Endothelial cell of umbilical vein (primary cell): Measurements from ENCODE around the gene RBMXL2. TPM values are rescaled to one million over a fixed set of nuclear protein-coding genes. Genes with fewer than 3 reads are reported as not detected.
A peak's percentile ranks its signal among the peaks of the same experiment; 100 is the strongest.

Experiments
- BruUV-seq: library from RNA; stranded (reverse); fragments of 400-500 nt; replicated peaks from 2 replicates; lab custom pipeline; 2021; lab: Mats Ljungman, UMichigan
- CTCF ChIA-PET: fragments of 300-600, 350-600 bp; sonication (Branson Sonifier 250); formaldehyde crosslinking; loops from one replicate; lab custom pipeline; 2021; ENCODE audit warnings: antibody characterized with exemption, inconsistent platforms; lab: Charles Lee
- POLR2A ChIA-PET: fragments of 300-600, 350-600 bp; sonication (Branson Sonifier 250); formaldehyde crosslinking; loops from one replicate; lab custom pipeline; 2021; ENCODE audit warnings: antibody characterized with exemption, inconsistent platforms; lab: Charles Lee
- DNase-seq: peaks from one replicate; pipeline ENCODE4 v3.0.0-alpha.2; 2011; ENCODE audit warnings: low read depth, low spot score
- FAIRE-seq: peaks from 2 replicates; lab custom pipeline; 2011; peaks lifted over from hg19 to GRCh38; lab: Jason Lieb, UNC
- H2AFZ ChIP-seq: 2 replicates; pipeline ENCODE4 v1.6.0; 2012; ENCODE audit warnings: low read depth, low read length, control low read depth, inconsistent platforms
- H3K27ac ChIP-seq: 2 replicates; pipeline ENCODE4 v1.5.1; 2011; ENCODE audit warnings: low read depth, mild to moderate bottlenecking, control low read depth, low read length, moderate library complexity; ENCODE audit not compliant: insufficient read depth
- H3K27me3 ChIP-seq, 2 experiments: 2 replicates each; pipeline versions ENCODE4 v1.6.0 to v1.6.1; 2011; ENCODE audit warnings: low read length in 2 of 2, mixed read lengths in 1 of 2; ENCODE audit not compliant: control insufficient read depth in 2 of 2, insufficient read depth in 2 of 2
- H3K36me3 ChIP-seq, 2 experiments: 2 replicates in 1 of 2; 3 replicates in 1 of 2; pipeline ENCODE4 v1.5.1; 2011; ENCODE audit warnings: low read length in 2 of 2, mild to moderate bottlenecking in 1 of 2, moderate library complexity in 1 of 2; ENCODE audit not compliant: control insufficient read depth in 2 of 2, insufficient read depth in 2 of 2; ENCODE audit errors: extremely low read depth in 1 of 2
- H3K4me1 ChIP-seq: 3 replicates; pipeline ENCODE4 v1.5.1; 2011; ENCODE audit warnings: mild to moderate bottlenecking, low read length; ENCODE audit not compliant: control insufficient read depth, insufficient read depth; ENCODE audit errors: extremely low read depth
- H3K4me2 ChIP-seq: 2 replicates; pipeline ENCODE4 v1.6.1; 2011; ENCODE audit warnings: low read length, control low read depth, mixed read lengths; ENCODE audit not compliant: insufficient read depth
- H3K4me3 ChIP-seq, 3 experiments: fragments of 200-600 bp in 1 of 3; sonication (generic), shearing (Covaris generic) in 1 of 3; replicated peaks in 1 of 3; 2 replicates each; pipeline ENCODE4 v1.5.1; 2011 to 2016; ENCODE audit warnings: control low read depth in 3 of 3, low read length in 3 of 3, mild to moderate bottlenecking in 2 of 3, inconsistent platforms in 1 of 3, low read depth in 1 of 3, moderate library complexity in 1 of 3; ENCODE audit not compliant: insufficient read depth in 1 of 3
- H3K79me2 ChIP-seq: 2 replicates; pipeline ENCODE4 v1.6.0; 2012; ENCODE audit warnings: low read length, inconsistent platforms; ENCODE audit not compliant: control insufficient read depth, insufficient read depth
- H3K9ac ChIP-seq: replicated peaks from 2 replicates; pipeline ENCODE3; 2011; ENCODE audit warnings: low read length, control low read depth; ENCODE audit not compliant: insufficient read depth; ENCODE audit errors: extremely low read depth
- H3K9me1 ChIP-seq: replicated peaks from 3 replicates; pipeline ENCODE4 v1.6.0; 2011; ENCODE audit warnings: mild to moderate bottlenecking, low read length; ENCODE audit not compliant: control insufficient read depth, insufficient read depth; ENCODE audit errors: extremely low read depth
- H3K9me3 ChIP-seq: replicated peaks from 2 replicates; pipeline ENCODE4 v1.5.1; 2012; ENCODE audit warnings: low read length, inconsistent platforms; ENCODE audit not compliant: control insufficient read depth, insufficient read depth
- H4K20me1 ChIP-seq: replicated peaks from 2 replicates; pipeline ENCODE3; 2011; ENCODE audit warnings: mild to moderate bottlenecking, low read length; ENCODE audit not compliant: control insufficient read depth, insufficient read depth; ENCODE audit errors: extremely low read depth
- FOS ChIP-seq: IDR thresholded peaks from 2 replicates; pipeline ENCODE4 v1.6.1; 2011; ENCODE audit warnings: mild to moderate bottlenecking, low read length, moderate library complexity, borderline replicate concordance; ENCODE audit not compliant: insufficient read depth
- GATA2 ChIP-seq: IDR thresholded peaks from 2 replicates; pipeline ENCODE4 v1.7.0; 2011; ENCODE audit warnings: low read depth, mild to moderate bottlenecking, moderate library complexity, mixed read lengths, low read length; ENCODE audit not compliant: insufficient read length, insufficient read depth
- JUN ChIP-seq: IDR thresholded peaks from 2 replicates; pipeline ENCODE4 v1.6.1; 2011; ENCODE audit warnings: borderline replicate concordance, low read depth; ENCODE audit not compliant: insufficient read length, insufficient read depth
- dilution Hi-C: fragments of 300-500 bp; cut with MboI; formaldehyde crosslinking; loops from one replicate; pipeline ENCODE4 v1.15.0; 2019; ENCODE audit warnings: low sequenced_read_pairs; ENCODE audit not compliant: extremely low pct_ligation_motif_present
- intact Hi-C: fragments of 100-400 bp; cut with micrococcal nuclease; formaldehyde crosslinking; loops from one replicate; pipeline ENCODE4 v1.10.0; 2022
- polyA plus RNA-seq, 4 experiments: library from polyadenylated mRNA; depleted of rRNA in 3 of 4; stranded (reverse) in 3 of 4; unstranded in 1 of 4; fragments of >200 nt; gene quantifications; 2 replicates each; pipeline versions ENCODE4 v1.2.1 to v1.2.3, GENCODE V29; 2011 to 2012; ENCODE audit warnings: missing spikeins in 1 of 4
- total RNA-seq: library from RNA; stranded (reverse); gene quantifications from 2 replicates; pipeline ENCODE4 v1.2.3, GENCODE V29; 2021
- TF ChIP-seq, protein P1 (sequence below), 2 donors: IDR thresholded peaks; 1 replicate in 1 of 2; 2 replicates in 1 of 2; pipeline ENCODE4 v1.5.1; 2011; ENCODE audit warnings: low read length in 2 of 2, mild to moderate bottlenecking in 2 of 2, moderate library complexity in 2 of 2, control low read depth in 1 of 2, inconsistent platforms in 1 of 2, low read depth in 1 of 2; ENCODE audit not compliant: insufficient read depth in 1 of 2; ENCODE audit errors: extremely low read depth in 1 of 2

RBMXL2 gene
- total and polyA plus RNA-seq, 2 donors (not counting 3 experiments of a cell fraction or from before 2014, with no cell fraction given), result 0.25 TPM; not detected in 1

DNA sequence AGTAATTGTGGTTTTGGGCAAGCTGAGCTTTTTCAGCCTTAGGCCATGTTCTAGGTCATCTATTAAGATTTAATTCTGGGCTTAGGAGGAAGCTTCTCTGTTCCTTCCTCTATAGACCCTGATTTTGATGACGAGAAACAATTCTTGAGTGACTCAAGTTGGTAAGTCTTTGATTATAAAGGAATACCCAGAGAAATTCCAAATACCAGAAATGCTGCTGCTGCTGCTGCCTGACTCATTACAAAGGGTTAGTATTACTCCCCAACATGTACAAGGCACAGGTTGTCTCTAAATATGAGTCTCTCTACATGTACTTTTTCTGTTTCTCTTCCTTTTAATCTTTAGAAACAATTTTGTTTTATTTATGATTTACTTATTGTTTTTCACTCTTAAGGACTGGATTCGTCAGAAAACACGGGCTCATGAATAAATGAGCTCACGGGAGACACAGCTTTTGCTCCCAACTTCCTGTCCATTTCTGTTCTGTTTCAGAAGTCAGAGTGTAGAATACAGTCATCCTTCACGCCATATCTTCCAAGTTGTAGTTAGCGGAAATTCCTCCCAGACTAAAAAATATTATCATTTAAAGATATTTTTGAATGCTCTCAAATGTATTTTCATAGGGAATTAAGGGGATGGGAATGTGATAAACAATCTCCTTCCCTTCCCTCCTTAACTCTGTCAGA lies 31.8 kb upstream of the RBMXL2 start:
- Histone ChIP-seq H3K4me1 (peaks cover 31% of the 10 kb centered on the region), H3K9ac (peak overlapping the region; percentile 37), H3K27me3 (no peaks in the 10 kb centered on the region), H3K9me3 (no peaks in the 10 kb centered on the region), H3K79me2 (no peaks in the 10 kb centered on the region), H3K4me3 (no peak overlapping the region), H3K36me3 (no peaks in the 10 kb centered on the region), H3K4me2 (peak overlapping the region; percentile 57), H3K9me1 (no peaks in the 10 kb centered on the region), H3K27ac (peak overlapping the region; percentile 81), H2AFZ (peak overlapping the region; percentile 77), H4K20me1 (no peaks in the 10 kb centered on the region)
- intact Hi-C loops, result loop anchor here (1.0 to 5.0 kb wide), 2 partner anchors 37 to 920 kb away; partner anchors contain the start of genes NLRP14 and ZNF214
- TF ChIP-seq JUN, result no peak
- peak; percentile 30 for TF ChIP-seq FOS
- peak; percentile 24 for FAIRE-seq
- ChIA-PET CTCF (interaction anchor here (1.1 to 1.6 kb wide), 4 partner anchors 21 to 222 kb away, joined by 3 to 8 read pairs (median 4); partner anchors contain the start of gene NLRP14), POLR2A (no interaction called here)
- dilution Hi-C loops, result no loop called here
- no TSS peak for BruUV-seq
- peak; percentile 64 for DNase-seq

DNA sequence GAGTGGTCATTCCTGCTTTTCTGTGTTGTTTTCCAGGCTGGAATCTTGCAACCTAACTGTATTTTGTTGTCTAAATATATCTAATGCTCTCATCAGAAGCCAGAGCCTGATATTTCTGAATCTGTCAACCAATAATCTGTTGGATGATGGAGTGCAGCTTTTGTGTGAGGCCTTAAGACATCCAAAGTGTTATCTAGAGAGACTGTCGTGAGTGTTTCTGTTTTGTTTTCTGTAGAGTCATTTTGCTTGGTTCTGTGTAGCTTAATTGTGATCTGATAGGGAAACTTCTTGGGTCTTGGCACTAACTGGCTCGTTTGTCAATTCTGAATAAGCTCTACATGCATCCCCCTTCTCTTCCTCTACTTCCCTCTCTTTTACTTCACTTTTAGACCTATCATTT lies 31.2 kb upstream of the RBMXL2 start:
- Histone ChIP-seq H2AFZ (peak overlapping the region; percentile 77), H3K9me3 (no peaks in the 10 kb centered on the region), H3K27me3 (no peaks in the 10 kb centered on the region), H3K36me3 (no peaks in the 10 kb centered on the region), H3K79me2 (no peaks in the 10 kb centered on the region), H4K20me1 (no peaks in the 10 kb centered on the region), H3K4me2 (peak overlapping the region; percentile 57), H3K9me1 (no peaks in the 10 kb centered on the region), H3K4me1 (peaks cover 31% of the 10 kb centered on the region), H3K27ac (peak overlapping the region; percentile 81), H3K4me3 (no peak overlapping the region), H3K9ac (peak overlapping the region; percentile 31)
- dilution Hi-C loops (no loop called here), intact Hi-C loops (loop anchor here (1.0 to 5.0 kb wide), 3 partner anchors 37 to 920 kb away; partner anchors contain the start of genes NLRP14, ZNF214 and ZNF215)
- POLR2A ChIA-PET, result no interaction called here
- CTCF ChIA-PET, result interaction anchor here (0.9 to 1.6 kb wide), 5 partner anchors 22 to 245 kb away, joined by 3 to 8 read pairs (median 3); partner anchors contain the start of gene NLRP14
- no peak for DNase-seq
- FAIRE-seq, result no peak
- TF ChIP-seq GATA2 (peak; percentile 29), JUN (no peak)
- TF ChIP-seq, protein P1, sequence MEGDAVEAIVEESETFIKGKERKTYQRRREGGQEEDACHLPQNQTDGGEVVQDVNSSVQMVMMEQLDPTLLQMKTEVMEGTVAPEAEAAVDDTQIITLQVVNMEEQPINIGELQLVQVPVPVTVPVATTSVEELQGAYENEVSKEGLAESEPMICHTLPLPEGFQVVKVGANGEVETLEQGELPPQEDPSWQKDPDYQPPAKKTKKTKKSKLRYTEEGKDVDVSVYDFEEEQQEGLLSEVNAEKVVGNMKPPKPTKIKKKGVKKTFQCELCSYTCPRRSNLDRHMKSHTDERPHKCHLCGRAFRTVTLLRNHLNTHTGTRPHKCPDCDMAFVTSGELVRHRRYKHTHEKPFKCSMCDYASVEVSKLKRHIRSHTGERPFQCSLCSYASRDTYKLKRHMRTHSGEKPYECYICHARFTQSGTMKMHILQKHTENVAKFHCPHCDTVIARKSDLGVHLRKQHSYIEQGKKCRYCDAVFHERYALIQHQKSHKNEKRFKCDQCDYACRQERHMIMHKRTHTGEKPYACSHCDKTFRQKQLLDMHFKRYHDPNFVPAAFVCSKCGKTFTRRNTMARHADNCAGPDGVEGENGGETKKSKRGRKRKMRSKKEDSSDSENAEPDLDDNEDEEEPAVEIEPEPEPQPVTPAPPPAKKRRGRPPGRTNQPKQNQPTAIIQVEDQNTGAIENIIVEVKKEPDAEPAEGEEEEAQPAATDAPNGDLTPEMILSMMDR (IDR thresholded peaks at IDR 0.05; ENCODE audit: extremely low read depth in 1 of 2, insufficient read depth in 1 of 2, low read depth in 1 of 2, low read length in 2 of 2), result no peak
- no TSS peak for BruUV-seq
